ENCODE results near the gene GPR137. TPM values are rescaled to one million over a fixed set of nuclear protein-coding genes. Genes with fewer than 3 reads are reported as not detected.
"Not testable (repeated sequence)": the region's sequence is repeated elsewhere in the genome, so short reads cannot be mapped to it uniquely, and the experiment has no call there.

The GPR137 gene
- total RNA-seq, 1 donor from 2014 or later: 57.8 TPM

DNA sequence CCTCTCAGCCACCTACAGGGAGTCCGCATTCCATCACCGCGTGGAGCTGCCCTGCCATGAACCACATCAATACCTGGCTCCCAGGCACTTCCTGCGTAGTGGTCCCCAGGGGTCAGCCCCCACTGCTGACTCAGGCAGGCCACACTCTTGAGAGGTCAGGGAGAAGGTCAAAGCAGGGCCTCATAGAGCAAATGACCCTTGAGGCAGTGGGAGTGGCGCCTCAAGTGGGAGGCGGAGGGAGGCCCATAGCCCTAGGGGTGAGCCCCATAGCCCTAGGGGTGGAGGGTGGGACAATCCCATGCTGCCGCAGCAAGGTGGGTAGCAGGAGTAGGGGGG is 37.2 kb downstream of the GPR137 start:
- H3K27me3 Mint-ChIP-seq (ENCODE audit: low read depth): no peaks in the 10 kb centered on the region
- peaks cover 3% of the 10 kb centered on the region for H3K9me3 Mint-ChIP-seq (ENCODE audit: low read depth)
- TF ChIP-seq, protein P1, sequence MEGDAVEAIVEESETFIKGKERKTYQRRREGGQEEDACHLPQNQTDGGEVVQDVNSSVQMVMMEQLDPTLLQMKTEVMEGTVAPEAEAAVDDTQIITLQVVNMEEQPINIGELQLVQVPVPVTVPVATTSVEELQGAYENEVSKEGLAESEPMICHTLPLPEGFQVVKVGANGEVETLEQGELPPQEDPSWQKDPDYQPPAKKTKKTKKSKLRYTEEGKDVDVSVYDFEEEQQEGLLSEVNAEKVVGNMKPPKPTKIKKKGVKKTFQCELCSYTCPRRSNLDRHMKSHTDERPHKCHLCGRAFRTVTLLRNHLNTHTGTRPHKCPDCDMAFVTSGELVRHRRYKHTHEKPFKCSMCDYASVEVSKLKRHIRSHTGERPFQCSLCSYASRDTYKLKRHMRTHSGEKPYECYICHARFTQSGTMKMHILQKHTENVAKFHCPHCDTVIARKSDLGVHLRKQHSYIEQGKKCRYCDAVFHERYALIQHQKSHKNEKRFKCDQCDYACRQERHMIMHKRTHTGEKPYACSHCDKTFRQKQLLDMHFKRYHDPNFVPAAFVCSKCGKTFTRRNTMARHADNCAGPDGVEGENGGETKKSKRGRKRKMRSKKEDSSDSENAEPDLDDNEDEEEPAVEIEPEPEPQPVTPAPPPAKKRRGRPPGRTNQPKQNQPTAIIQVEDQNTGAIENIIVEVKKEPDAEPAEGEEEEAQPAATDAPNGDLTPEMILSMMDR (IDR thresholded peaks at IDR 0.05): no peak
- no peak overlapping the region for H3K27ac Mint-ChIP-seq (ENCODE audit: unreplicated experiment)
- peaks cover 8% of the 10 kb centered on the region for H3K36me3 Mint-ChIP-seq (ENCODE audit: low read depth)
- DNase-seq (ENCODE audit: low spot score): peak; percentile 59
- peaks cover 20% of the 10 kb centered on the region for H3K4me1 Mint-ChIP-seq (ENCODE audit: low read depth)
- no peak overlapping the region for H3K4me3 Mint-ChIP-seq (ENCODE audit: unreplicated experiment)

DNA sequence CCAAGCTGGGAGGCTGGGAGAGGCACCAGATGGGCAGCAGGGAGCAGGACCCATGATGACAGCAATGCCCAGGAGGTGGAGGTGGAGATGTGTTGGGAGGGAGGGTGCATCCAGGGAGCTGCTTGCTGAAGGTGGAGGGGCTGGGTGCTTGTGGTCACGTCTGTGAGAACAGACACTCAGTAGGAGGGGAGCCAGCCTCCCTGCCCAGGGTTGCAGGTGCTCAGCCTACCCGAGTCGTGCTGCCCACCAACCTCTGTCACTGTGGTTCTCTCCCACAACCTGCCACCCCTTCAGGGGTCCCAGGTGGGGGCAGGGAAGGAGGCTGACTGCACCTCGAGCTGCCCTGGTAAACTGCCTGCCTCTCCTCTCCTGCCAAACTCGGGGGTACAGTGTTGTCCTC is 37.7 kb downstream of the GPR137 start:
- Mint-ChIP-seq H3K36me3 (ENCODE audit: low read depth) (peaks cover 8% of the 10 kb centered on the region), H3K27ac (ENCODE audit: unreplicated experiment) (no peak overlapping the region), H3K4me3 (ENCODE audit: unreplicated experiment) (no peak overlapping the region), H3K9me3 (ENCODE audit: low read depth) (peaks cover 3% of the 10 kb centered on the region), H3K27me3 (ENCODE audit: low read depth) (no peaks in the 10 kb centered on the region), H3K4me1 (ENCODE audit: low read depth) (peaks cover 20% of the 10 kb centered on the region)
- peak; percentile 85 for DNase-seq (ENCODE audit: low spot score)
- TF ChIP-seq, protein P1 (IDR thresholded peaks at IDR 0.05): no peak

DNA sequence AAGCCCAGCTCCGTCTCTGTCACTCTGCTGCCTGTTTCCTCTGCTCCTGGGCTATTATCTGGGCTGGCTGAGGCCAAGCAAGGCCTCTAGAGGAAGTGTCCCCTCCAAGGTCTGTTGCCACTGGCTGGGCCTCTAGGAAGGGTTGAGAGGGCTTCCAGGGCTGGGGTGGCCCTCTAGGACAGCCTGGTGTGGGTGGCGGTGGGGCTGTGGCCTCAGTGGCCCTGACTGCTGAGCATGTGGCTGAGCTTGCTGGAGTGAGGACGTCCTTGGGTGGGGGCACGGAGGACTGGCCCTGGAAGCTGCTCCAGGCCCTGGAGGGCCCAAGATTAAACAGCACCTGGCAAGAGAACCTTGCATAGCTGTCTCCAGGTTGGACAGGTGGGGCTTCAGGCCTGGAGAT is 38.3 kb downstream of the GPR137 start:
- DNase-seq (ENCODE audit: low spot score): peak; percentile 71
- not testable (repeated sequence) for H3K36me3 Mint-ChIP-seq (ENCODE audit: low read depth); H3K27ac Mint-ChIP-seq (ENCODE audit: unreplicated experiment); H3K9me3 Mint-ChIP-seq (ENCODE audit: low read depth); H3K27me3 Mint-ChIP-seq (ENCODE audit: low read depth); H3K4me3 Mint-ChIP-seq (ENCODE audit: unreplicated experiment)
- peaks cover 20% of the 10 kb centered on the region for H3K4me1 Mint-ChIP-seq (ENCODE audit: low read depth)

DNA sequence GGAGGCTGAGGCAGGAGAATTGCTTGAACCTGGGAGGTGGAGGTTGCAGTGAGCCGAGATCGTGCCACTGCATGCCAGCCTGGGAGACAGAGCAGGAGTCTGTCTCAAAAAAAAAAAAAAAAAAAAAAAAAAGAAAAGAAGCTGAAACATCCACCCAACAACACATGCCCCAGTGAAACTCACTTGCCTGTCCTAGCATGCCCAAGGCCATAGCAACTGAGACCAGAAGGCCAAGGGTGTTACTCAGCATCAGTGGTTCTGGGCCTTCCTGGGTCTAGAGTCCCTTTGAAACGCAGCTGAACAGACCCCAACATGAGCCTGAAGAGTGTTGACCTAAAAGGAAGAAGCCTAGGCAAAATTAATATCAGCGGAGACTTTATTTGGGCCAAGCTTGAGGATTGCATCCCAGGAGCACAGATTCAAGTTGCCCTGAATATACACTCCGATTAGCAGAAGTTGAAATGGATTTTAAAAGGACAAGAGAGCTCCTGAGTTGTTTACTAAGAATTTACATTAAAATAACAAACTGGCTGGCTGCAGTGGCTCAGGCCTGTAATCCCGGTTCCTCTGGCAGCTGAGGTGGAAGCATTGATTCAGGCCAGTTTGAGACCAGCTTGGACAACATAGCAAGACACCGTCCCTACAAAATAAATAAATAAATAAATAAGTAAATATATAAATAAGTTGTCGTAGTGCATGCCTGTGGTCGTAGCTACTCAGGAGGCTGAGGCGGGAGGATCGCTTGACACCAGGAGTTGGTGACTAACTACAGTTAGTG is 39.2 kb downstream of the GPR137 start:
- peaks cover 20% of the 10 kb centered on the region for H3K4me1 Mint-ChIP-seq (ENCODE audit: low read depth)
- peak; percentile 44 for DNase-seq (ENCODE audit: low spot score)
- H3K27me3 Mint-ChIP-seq (ENCODE audit: low read depth): no peaks in the 10 kb centered on the region
- peak overlapping the region; percentile 22 for H3K27ac Mint-ChIP-seq (ENCODE audit: unreplicated experiment)
- TF ChIP-seq, protein P1 (IDR thresholded peaks at IDR 0.05): no peak
- H3K4me3 Mint-ChIP-seq (ENCODE audit: unreplicated experiment): no peak overlapping the region
- H3K36me3 Mint-ChIP-seq (ENCODE audit: low read depth): peaks cover 8% of the 10 kb centered on the region
- H3K9me3 Mint-ChIP-seq (ENCODE audit: low read depth): peaks cover 3% of the 10 kb centered on the region

DNA sequence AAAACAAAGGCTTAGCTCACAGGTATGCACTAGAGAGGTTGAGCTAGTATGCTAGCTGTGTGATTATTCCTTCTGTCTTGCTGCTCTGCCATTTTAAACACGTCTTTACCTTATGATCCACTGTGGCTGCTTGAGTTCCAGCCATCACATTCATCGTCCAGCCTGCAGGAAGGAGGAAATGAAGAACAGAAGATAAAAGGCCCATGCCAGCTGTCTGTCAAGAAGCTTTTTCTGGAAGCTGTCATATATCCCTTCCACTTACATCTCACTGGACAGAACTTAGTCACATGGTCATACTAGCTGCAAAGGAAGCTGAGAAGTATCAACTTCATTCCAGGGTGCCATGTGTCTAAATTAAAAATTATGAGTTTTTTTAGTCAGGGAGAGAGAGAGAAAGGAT is 41.7 kb downstream of the GPR137 start:
- Mint-ChIP-seq H3K36me3 (ENCODE audit: low read depth) (no peaks in the 10 kb centered on the region), H3K4me1 (ENCODE audit: low read depth) (peaks cover 15% of the 10 kb centered on the region), H3K9me3 (ENCODE audit: low read depth) (peaks cover 3% of the 10 kb centered on the region), H3K4me3 (ENCODE audit: unreplicated experiment) (no peak overlapping the region), H3K27ac (ENCODE audit: unreplicated experiment) (no peak overlapping the region), H3K27me3 (ENCODE audit: low read depth) (no peaks in the 10 kb centered on the region)
- TF ChIP-seq, protein P1 (IDR thresholded peaks at IDR 0.05): no peak
- no peak for DNase-seq (ENCODE audit: low spot score)

DNA sequence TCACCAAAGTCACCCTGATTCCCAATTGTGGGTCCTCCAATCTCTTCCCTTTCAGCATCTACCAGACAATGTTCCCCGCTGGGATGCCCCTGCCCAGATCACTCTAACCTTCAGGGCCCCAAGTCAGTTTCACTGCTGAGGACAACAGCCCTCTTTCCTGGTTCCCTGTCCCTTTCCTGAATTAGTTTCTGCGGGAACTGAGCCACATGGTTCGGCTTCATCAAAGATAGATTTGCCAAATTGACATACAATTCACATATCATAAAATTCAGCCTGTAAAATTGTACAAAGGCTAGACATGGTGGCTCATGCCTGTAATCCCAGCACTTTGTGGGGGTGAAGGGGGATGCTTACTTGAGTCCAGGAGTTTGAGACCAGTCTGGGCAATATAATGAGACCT is 42.3 kb downstream of the GPR137 start:
- Mint-ChIP-seq H3K27ac (ENCODE audit: unreplicated experiment) (no peak overlapping the region), H3K36me3 (ENCODE audit: low read depth) (no peaks in the 10 kb centered on the region), H3K4me1 (ENCODE audit: low read depth) (peaks cover 15% of the 10 kb centered on the region), H3K27me3 (ENCODE audit: low read depth) (no peaks in the 10 kb centered on the region), H3K9me3 (ENCODE audit: low read depth) (peaks cover 3% of the 10 kb centered on the region), H3K4me3 (ENCODE audit: unreplicated experiment) (no peak overlapping the region)
- TF ChIP-seq, protein P1 (IDR thresholded peaks at IDR 0.05): no peak
- no peak for DNase-seq (ENCODE audit: low spot score)

Measured in chondrocyte (in vitro differentiated cells).